Activated T-cell treated with anti-CD3 and anti-CD28 coated beads for 4 hours (primary cell): Measurements from ENCODE around the gene IQCK.

Experiments
- DNase-seq: peaks from one replicate; pipeline ENCODE4 v3.0.0-alpha.2; 2020

IQCK gene

GRCh38 chr16:19808061-19808641 lies 90.1 kb downstream of the IQCK start:
- no peak for DNase-seq

GRCh38 chr16:19809121-19809635 lies 91.1 kb downstream of the IQCK start:
- no peak for DNase-seq

GRCh38 chr16:19809693-19810092 lies 91.6 kb downstream of the IQCK start:
- no peak for DNase-seq

GRCh38 chr16:19810817-19811731 lies 93.0 kb downstream of the IQCK start:
- DNase-seq: no peak

DNA sequence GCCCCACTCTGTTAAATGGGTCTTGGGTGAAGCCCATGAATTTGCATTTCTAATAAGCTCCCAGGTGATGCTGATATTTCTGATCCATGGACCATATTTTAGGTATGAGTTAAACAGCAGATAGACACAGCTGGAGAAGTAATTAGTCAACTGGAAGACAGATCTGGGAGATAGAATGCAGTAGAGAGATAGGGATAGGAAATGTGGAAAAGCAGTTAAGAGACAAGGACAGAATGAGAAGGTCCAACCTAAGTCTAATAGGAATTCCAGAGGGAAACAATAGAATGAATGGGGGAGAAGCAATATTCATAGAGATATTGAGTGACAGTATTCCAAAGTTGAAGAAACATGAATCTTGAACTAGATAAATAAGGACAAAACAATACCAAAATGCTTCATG lies 94.9 kb downstream of the IQCK start:
- no peak for DNase-seq

GRCh38 chr16:19815418-19815817 lies 97.3 kb downstream of the IQCK start:
- DNase-seq: no peak

DNA sequence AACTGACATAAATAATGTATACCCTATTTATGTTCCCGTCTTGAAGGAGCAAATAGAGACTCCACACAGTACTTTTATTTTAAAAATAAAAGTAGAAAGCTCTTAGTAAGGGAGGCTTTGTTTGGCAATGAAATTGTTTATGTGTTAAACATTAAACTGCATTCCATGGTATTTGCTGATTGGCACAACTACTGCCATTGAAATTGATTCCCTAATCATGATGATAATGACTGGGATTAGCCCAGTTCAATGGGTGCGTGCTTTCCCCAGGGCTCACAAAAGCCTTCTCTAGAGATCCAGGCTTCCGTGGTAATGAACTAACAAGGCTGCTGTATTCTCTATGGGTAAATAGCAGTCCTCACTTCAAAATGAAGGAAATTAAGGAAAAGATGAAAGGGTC lies 99.1 kb downstream of the IQCK start:
- no peak for DNase-seq

GRCh38 chr16:19817875-19818274 lies 99.8 kb downstream of the IQCK start:
- no peak for DNase-seq

- no peak for DNase-seq
Measured at GRCh38 chr16:19822533-19822932, 104.5 kb downstream of the IQCK start.

GRCh38 chr16:19823322-19823721 lies 105.3 kb downstream of the IQCK start:
- no peak for DNase-seq

DNA sequence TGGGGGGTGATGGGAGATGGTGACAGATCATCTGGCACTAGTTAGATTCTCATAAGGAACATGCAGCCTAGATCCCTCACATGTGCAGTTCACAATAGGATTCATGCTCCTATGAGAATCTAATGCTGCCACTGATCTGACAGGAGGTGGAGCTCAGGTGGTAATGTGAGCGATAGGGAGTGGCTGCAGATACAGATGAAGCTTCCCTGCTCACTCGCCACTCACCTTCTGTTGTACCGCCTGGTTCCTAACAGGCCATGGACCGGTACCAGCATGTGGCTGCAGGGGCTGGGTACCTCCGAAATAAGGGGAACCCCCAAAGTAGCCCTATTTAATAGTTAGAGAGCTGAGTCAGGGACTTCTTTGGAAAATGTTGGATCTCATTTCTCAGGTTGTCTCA lies 106.1 kb downstream of the IQCK start:
- no peak for DNase-seq

DNA sequence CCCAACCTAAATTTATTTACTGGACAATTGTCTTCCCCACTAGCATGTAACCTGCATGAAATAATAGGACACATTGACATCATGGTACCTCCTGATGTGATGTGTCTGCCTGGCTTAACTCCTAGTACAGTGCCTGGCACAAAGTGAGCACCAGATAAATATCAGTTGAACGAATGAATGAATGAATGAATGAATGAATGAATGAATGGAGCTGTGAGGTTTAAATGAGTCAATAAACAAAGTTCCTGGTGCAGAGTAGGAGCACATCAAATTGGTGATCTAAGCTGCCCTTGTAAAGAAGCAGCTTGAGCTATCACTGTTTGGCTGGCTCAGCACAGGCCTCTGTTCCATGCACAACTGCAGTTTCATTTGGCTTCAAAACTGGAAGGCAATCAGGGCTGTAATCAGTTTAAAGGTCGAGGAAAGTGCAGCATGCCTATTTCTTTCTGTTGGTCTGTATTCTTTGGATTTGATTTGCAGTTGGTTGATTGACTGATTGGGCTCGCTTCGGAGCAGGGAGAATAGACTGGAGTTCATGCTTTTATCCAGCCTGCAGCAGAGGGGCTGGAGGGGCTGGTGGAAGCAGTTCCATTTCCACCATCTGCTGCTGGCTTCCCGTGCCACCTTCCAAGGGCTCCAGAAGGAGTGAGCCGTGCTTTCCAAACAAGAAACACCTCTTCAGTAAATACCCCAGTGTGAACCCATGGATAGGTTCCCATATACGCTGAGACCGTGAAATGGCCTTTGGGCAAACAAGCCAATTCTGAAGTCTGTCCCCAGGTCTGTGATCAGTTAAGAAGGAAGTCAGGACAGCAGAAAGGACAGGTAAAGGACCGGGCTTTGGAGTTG lies 112.0 kb downstream of the IQCK start:
- no peak for DNase-seq

DNA sequence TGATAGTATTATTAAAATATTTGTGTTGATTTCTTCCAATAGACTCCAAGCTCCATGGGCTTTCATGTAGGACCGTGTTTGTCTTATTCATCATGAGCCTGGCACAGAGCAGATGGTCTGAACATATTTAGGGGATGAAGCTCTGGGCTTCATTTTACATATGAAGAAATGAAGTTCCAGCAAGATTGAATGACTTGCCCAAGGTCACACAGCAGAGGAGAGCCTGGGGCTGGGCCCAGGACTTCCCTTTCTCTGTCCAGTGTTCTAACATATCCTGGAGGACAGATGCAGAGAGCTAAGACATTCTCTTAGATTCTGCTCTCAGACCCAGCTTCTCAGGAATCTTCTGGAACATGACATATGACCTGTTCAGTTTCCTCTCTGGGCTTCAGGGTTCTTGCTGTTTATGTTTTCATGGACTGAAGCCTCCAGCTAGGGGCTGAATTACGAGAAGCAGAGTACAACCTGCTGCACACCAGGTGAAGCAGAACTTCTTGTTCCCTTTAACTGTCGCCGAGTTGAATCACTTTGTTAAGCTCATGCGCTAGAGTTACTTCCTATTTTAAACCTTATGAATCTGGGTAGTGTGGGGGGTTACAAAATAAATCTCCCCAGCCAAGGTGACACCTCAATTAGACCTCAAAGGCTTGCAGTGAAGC lies 113.0 kb downstream of the IQCK start:
- no peak for DNase-seq

- no peak for DNase-seq
Measured at GRCh38 chr16:19831678-19832077, 113.6 kb downstream of the IQCK start.

DNA sequence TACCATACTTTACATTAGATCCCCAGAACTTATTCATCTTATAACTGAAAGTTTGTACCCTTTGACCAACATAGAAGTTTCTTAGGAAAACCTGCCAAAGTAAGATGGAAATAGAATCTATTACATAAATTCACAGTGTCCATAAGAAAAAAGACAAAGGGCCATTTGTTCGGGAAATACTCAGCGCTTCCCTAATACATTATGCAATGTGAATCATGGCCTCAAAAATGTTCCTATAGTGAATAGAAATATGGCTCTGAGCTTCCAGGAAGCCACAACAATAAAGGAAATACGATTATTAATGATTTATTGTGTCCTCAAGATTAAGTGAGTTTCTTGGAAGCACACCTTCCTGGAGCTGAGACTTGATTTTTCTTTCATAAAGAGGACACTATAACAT lies 115.1 kb downstream of the IQCK start:
- no peak for DNase-seq

DNA sequence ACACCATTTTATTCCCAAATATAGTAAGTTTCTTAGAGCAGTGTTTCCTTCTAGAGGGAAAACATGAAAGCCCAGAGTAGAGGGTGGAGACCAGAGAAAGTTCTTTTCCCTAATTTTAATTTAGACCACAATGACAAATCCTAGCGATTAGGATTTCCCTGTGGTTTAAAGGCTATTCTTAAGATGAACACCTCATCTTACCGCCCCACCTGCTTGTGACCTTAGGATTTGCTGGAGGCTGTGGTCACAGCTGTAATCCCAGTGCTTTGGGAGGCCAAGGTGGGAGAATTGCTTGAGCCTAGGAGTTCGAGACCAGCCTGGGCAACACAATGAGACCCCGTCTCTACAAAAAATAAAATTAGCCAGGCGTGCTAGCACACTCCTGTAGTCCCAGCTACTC lies 115.5 kb downstream of the IQCK start:
- DNase-seq: no peak

DNA sequence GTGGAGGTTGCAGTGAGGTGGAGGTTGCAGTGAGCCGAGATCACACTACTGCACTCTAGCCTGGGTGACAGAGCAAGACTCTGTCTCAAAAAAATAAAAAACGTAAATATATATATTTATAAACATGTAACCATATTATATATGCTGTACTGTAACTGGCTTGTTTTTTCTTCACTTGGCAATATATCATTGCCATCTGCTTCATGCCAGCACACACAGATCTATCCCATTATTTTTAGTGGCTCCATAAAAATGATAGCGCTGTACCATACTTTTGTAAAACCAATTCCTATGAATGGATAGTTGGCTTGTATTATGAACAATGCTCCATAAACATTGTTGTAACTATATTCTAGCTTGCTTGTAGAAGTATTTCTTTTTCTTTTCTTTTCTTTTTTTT lies 117.1 kb downstream of the IQCK start:
- DNase-seq: no peak

GRCh38 chr16:19835968-19836421 lies 117.9 kb downstream of the IQCK start:
- DNase-seq: no peak

DNA sequence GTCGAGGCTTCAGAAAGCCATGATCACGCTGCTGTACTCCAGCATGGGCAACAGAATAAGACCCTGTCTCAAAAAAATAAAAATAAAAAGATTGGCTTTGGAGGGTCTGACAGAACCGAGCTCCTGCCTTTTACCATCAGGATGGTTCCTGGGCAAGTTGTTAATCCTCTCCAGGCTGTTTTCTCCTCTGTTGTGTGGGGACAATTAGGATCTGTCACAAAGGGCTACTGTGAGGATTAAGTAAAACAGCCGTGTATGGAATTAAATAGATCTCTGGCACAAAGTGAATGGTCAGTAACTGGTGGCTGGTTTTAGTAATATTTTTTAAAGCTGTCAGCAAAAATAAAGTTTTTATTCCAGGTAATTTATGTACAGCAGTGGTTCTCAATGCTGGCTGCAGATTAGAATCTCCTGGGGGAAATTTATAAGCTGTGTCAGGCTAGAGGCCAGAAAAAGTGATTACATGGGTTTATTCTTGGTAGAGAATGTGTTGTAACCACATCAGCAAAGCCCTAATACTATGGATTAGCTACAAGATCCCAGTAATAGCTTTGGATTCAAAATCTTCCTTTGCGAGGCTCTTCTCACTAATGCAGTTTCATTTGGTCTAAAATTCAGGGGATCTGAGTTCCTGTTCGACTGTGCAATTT lies 119.4 kb downstream of the IQCK start:
- no peak for DNase-seq

DNA sequence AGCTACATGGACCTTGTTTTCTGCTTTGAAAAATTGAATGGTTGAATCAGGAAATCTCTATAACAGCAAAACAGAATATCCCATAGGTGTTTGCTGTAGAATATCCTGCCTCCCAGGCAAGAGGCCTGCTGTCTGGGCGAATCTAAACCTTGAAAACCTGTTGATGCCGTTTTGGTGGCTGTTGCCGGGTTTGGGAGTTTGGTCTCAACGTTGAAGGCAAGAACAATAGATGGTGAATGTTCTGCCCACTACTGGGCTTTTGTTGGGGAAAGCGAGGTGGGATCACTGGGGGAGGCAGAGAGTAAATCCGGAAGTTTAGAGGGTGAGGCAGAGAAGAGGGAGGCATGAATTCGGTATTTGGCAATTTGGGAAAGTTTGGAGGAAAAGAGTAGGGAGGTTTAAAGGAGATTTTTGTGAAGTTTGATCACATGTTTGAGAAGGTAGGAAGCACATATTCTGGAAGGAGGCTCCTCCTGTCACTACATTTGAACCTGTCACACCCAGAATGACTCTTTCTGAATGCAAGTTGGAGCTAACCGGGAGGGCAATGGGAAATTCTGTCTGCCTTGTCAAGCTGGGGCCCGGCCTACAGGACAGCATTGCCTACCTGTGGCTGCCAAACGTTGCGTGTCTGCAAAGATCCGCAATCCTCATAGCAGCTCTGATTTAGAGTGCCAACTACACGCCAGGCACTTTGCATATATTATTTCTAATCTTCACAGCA lies 120.1 kb downstream of the IQCK start:
- DNase-seq: no peak

DNA sequence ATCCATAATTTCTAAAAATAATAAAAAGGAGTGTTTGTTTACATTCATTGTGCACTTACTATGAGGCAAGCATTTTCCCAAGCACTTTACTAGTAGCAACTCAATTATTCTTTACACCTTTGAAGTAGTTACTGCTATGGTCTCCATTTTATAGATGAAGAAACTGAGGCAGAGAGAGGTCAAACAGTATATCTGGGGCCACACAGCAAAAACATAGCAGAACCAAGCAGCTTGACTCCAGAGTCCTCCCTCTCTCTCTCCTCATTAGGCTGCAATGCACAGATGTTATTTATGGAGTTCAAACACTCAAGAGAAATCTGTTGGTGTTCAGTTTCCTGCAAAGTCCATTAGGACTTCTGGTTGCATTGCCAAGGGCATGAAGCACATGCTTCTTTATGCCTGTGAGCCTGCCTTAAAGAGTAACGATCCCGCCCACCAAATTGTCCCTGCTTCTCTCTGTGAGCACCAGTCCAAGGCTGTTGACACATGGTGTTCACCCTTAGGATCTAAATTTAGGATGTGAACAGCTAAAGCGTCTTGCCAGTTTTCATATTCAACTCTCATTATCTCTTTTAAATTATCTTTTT lies 122.5 kb downstream of the IQCK start:
- DNase-seq: no peak
